Lung (tissue), 12 donors: ENCODE results near the gene PADI2. TPM values are rescaled to one million over a fixed set of nuclear protein-coding genes. Genes with fewer than 3 reads are reported as not detected.

Experiments
- ATAC-seq: fragments of 200-7000 bp; cut with Tn5 transposase; one replicate; pipeline ENCODE4 v1.9.1; 2020; ENCODE audit warnings: moderate number of reproducible peaks; ENCODE audit not compliant: insufficient read depth, low FRiP score
- DNase-seq, 3 donors: peaks; one replicate each; pipeline ENCODE4 v3.0.0-alpha.2; 2013 to 2017
- H3K27ac ChIP-seq, 2 donors: one replicate each; pipeline ENCODE4 v1.5.1; 2013; ENCODE audit warnings: mild to moderate bottlenecking in 2 of 2, moderate library complexity in 2 of 2, control low read depth in 1 of 2, inconsistent platforms in 1 of 2, low read depth in 1 of 2, low read length in 1 of 2
- H3K27me3 ChIP-seq, 3 donors: one replicate each; pipeline ENCODE4 v1.5.1; 2013; ENCODE audit warnings: low read length in 2 of 3; ENCODE audit not compliant: control insufficient read depth in 3 of 3, insufficient read depth in 3 of 3
- H3K36me3 ChIP-seq, 4 donors: one replicate each; pipeline ENCODE4 v1.5.1; 2013; ENCODE audit warnings: low read length in 4 of 4, mild to moderate bottlenecking in 1 of 4, moderate library complexity in 1 of 4; ENCODE audit not compliant: control insufficient read depth in 4 of 4, insufficient read depth in 4 of 4
- H3K4me1 ChIP-seq, 5 donors: one replicate each; pipeline ENCODE4 v1.5.1; 2013; ENCODE audit warnings: low read length in 5 of 5, mild to moderate bottlenecking in 2 of 5, moderate library complexity in 1 of 5; ENCODE audit not compliant: control insufficient read depth in 5 of 5, insufficient read depth in 5 of 5
- H3K4me3 ChIP-seq: one replicate; pipeline ENCODE4 v1.5.1; 2013; ENCODE audit warnings: mild to moderate bottlenecking, control low read depth, moderate library complexity
- H3K9ac ChIP-seq, 2 donors: one replicate each; pipeline ENCODE4 v1.5.1; 2013; ENCODE audit warnings: low read length in 2 of 2, control low read depth in 1 of 2; ENCODE audit not compliant: insufficient read depth in 1 of 2
- H3K9me3 ChIP-seq, 4 donors: one replicate each; pipeline ENCODE4 v1.5.1; 2013; ENCODE audit warnings: low read length in 3 of 4, mild to moderate bottlenecking in 1 of 4, moderate library complexity in 1 of 4; ENCODE audit not compliant: control insufficient read depth in 4 of 4, insufficient read depth in 3 of 4
- CTCF ChIP-seq: IDR thresholded peaks from 2 replicates; pipeline ENCODE4 v1.5.1; 2012; ENCODE audit warnings: mild to moderate bottlenecking; ENCODE audit errors: control extremely low read depth, extremely low read depth
- WGBS, 2 donors: extraction: QIAGEN DNeasy Blood & Tissue Kit; methylation state at CpG; one replicate each; pipeline ENCODE4 v1.1.7; 2013; 5-methylcytosine and 5-hydroxymethylcytosine counted together
- polyA plus RNA-seq, 2 donors: library from polyadenylated mRNA; stranded (reverse); fragments of 200-250 nt; gene quantifications; one replicate each; pipeline ENCODE4 v1.2.1, GENCODE V29; 2013
- total RNA-seq, 2 donors: library from RNA; depleted of rRNA in 1 of 2; stranded (reverse); fragments of >200 nt in 1 of 2; gene quantifications; one replicate each; pipeline ENCODE4 v1.2.1, GENCODE V29; 2014 to 2021
- donor health status: control.
- donor health status: control.
- donor health status: Bipolar disorder and iron deficiency.
- donor health status: healthy.
- donor health status: DM: yes; HTN: yes; CAD: no.

Gene PADI2
- total and polyA plus RNA-seq, 4 donors, result 1.2 to 12.8 (median 3.4) TPM

DNA sequence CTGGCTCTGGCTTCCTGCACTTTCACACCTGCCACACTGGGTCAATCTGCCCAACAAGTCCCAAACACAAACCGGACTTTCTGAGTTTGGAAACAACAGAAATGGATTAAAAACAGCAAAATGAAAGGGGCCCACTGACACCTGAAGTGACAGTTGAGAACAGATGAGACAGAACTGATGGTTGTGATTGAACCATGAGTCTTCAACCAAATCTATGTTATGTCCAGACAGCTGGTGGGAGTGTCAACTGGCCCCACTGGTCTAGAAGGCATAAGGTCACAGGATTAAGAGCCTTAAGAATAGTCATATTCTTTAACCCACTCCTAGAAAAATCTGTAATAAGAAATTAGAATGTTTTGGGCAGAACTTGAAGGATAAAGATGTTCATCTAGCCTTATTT is 94.5 kb downstream of the PADI2 start:
- H3K36me3 ChIP-seq, result peaks cover 41 to 69% (median 47%) of the 10 kb centered on the region in 4 donors
- peaks cover 0 to 6% (median 0%) of the 10 kb centered on the region in 5 donors for H3K4me1 ChIP-seq
- H3K4me3 ChIP-seq, result no peak overlapping the region
- no peaks in the 10 kb centered on the region for H3K9me3 ChIP-seq
- no peak overlapping the region for H3K27ac ChIP-seq
- ATAC-seq (no peak), DNase-seq (no peak)
- 94 to 100% methylated on average over 1 of the region's 1 CpG for WGBS, 2 donors
- H3K9ac ChIP-seq, result no peak overlapping the region
- no peak for TF ChIP-seq CTCF
- no peaks in the 10 kb centered on the region for H3K27me3 ChIP-seq

- H3K4me1 ChIP-seq, result peaks cover 0 to 5% (median 0%) of the 10 kb centered on the region in 5 donors
- no peak for DNase-seq
- TF ChIP-seq CTCF, result no peak
Observed at GRCh38 chr1:17023573-17023972, 95.7 kb downstream of the PADI2 start.

DNA sequence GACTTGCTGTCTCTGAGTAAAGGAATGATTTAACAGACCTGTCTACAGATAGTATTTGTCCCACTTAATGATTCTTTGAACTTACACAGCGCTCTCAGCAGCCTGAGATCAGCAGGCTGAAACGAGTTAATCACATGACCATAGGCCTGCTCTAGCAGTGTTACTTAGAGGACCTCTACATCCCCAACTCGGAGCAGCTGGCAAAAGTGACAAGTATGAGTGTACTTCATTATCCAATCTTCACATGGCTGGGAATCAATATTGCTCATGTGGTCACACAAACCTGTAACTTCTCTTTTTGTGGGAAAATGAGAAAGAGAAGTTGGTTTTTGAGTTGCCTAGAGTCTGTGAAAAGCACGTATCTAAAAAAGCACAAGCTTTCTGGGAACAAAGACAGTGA is 96.1 kb downstream of the PADI2 start:
- ATAC-seq (no peak), DNase-seq (no peak)
- Histone ChIP-seq H3K27ac (no peak overlapping the region), H3K9me3 (no peaks in the 10 kb centered on the region), H3K9ac (no peak overlapping the region), H3K4me3 (no peak overlapping the region), H3K27me3 (no peaks in the 10 kb centered on the region), H3K36me3 (peaks cover 45 to 71% (median 47%) of the 10 kb centered on the region in 4 donors), H3K4me1 (peaks cover 0 to under 1% (median 0%) of the 10 kb centered on the region in 5 donors)
- WGBS, 2 donors, result 41 to 63% methylated on average over 4 of the region's 4 CpGs
- no peak for TF ChIP-seq CTCF

More at GRCh38 chr1:17023573-17023972, 95.7 kb downstream of the PADI2 start:
- Histone ChIP-seq H3K4me3 (no peak overlapping the region), H3K9ac (no peak overlapping the region), H3K36me3 (peaks cover 41 to 71% (median 46%) of the 10 kb centered on the region in 4 donors), H3K9me3 (no peaks in the 10 kb centered on the region), H3K27me3 (no peaks in the 10 kb centered on the region), H3K27ac (no peak overlapping the region)
- 55 to 84% methylated on average over 3 of the region's 3 CpGs for WGBS, 2 donors
- no peak for ATAC-seq

DNA sequence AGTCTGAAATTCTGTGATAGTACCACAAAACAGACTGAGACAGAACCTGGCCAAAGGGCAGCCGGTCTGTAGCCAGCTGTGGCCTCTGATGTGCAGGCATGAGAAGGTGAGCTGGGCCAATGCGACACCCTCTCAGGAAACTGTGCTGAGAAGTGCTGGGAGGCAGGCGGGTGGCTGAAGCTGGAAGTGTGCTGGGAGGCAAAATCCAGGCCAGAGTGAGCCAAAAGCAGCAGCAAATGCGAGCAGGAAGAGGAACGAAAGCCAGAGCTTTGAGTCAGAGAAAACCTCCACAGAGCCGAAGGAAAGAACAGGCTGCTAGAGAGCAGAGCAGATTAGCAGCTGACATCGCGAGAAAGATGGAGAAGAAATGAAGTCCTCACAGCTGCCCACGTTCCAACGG is 97.4 kb downstream of the PADI2 start:
- no peak for TF ChIP-seq CTCF
- Histone ChIP-seq H3K36me3 (peaks cover 38 to 62% (median 44%) of the 10 kb centered on the region in 4 donors), H3K27ac (no peak overlapping the region), H3K4me3 (no peak overlapping the region), H3K9me3 (no peaks in the 10 kb centered on the region), H3K4me1 (no peaks in the 10 kb centered on the region), H3K9ac (no peak overlapping the region), H3K27me3 (no peaks in the 10 kb centered on the region)
- no peak for DNase-seq
- no peak for ATAC-seq
- 89 to 91% methylated on average over 10 of the region's 10 CpGs for WGBS, 2 donors
